HS-27A (cell line): Measurements from ENCODE around the gene ADIG.
A peak's percentile ranks its signal among the peaks of the same experiment; 100 is the strongest.

Experiments used
- DNase-seq: peaks from one replicate; pipeline ENCODE4 v3.0.0-alpha.2; 2012; ENCODE audit warnings: low read depth, missing footprints

ADIG gene

GRCh38 chr20:38633577-38634093 is 52.6 kb downstream of the ADIG start:
- DNase-seq = peak; percentile 34

DNA sequence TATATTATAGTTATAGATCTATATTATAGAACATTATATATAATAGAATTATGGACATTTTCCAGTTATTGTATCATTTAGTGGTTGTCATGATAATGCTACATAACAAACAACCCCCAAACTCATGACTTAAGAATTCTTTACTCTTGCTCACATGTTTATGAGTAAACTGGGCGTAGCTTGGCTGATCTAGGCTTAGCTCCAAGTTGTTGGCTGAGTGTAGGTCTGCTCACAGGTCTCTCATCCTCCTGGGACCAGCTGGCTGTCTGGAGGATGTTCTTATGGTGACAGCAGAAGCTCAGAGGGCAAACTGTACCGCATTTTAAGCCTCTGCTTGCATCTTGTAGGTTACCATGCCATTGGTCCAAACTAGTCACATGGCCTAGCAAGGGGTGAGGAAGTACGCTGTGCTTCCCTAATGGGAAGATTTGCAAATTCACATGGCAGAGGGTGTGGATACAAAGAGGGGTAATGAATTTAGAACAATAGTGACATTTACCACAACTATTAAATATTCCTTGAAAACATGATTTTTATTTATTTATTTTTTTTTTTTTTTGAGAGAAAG is 54.8 kb downstream of the ADIG start:
- DNase-seq = no peak
